Mucosa of rectum (tissue), 2 donors: Measurements from ENCODE around the gene GPR132.

ENCODE experiments used
- H3K27ac ChIP-seq, 2 donors: one replicate each; pipeline ENCODE4 v1.7.0; 2013; ENCODE audit warnings: inconsistent platforms in 2 of 2, low read depth in 2 of 2, low read length in 2 of 2
- H3K27me3 ChIP-seq, 2 donors: one replicate each; pipeline ENCODE4 v1.7.0; 2013; ENCODE audit warnings: low read length in 2 of 2; ENCODE audit not compliant: control insufficient read depth in 2 of 2, insufficient read depth in 2 of 2
- H3K36me3 ChIP-seq, 2 donors: one replicate each; pipeline ENCODE4 v1.7.0; 2013; ENCODE audit warnings: low read length in 2 of 2; ENCODE audit not compliant: control insufficient read depth in 2 of 2, insufficient read depth in 2 of 2
- H3K4me1 ChIP-seq, 2 donors: one replicate each; pipeline ENCODE4 v1.7.0; 2013; ENCODE audit warnings: low read length in 2 of 2, mild to moderate bottlenecking in 1 of 2; ENCODE audit not compliant: control insufficient read depth in 2 of 2, insufficient read depth in 2 of 2
- H3K4me3 ChIP-seq, 2 donors: one replicate each; pipeline ENCODE4 v1.7.0; 2013; ENCODE audit warnings: low read length in 2 of 2
- H3K9ac ChIP-seq, 2 donors: one replicate each; pipeline ENCODE4 v1.7.0; 2013; ENCODE audit warnings: low read length in 2 of 2, low read depth in 1 of 2, mild to moderate bottlenecking in 1 of 2
- H3K9me3 ChIP-seq, 2 donors: one replicate each; pipeline ENCODE4 v1.7.0; 2013; ENCODE audit warnings: low read length in 2 of 2; ENCODE audit not compliant: control insufficient read depth in 2 of 2
- donor health status: healthy.
- donor health status: Normal muscosa, but diverticular disease.

The GPR132 gene

DNA sequence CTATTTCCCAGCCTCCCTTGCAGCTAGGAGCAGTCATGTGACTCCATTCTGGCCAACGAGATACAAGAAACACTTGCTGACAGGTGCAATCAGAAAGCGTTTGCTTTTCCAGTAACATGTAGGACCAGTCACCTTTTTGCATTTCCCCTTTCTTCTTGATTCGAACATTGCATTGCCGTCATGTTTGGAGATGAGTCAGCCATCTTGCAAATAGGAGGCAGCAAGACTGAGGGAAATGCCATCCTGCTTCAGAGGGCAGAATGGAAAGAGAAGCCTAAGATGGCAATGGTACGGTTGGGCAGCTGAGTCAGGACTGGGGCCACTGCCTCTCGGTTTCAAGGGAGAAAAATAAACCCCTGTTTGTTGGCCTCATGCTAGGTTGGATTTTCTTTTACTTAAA, 34.5 kb upstream of the GPR132 start:
- no peak overlapping the region for H3K4me3 ChIP-seq
- peaks cover 9% of the 10 kb centered on the region in 2 donors for H3K27me3 ChIP-seq
- no peak overlapping the region for H3K9ac ChIP-seq
- no peaks in the 10 kb centered on the region for H3K36me3 ChIP-seq
- no peak overlapping the region for H3K27ac ChIP-seq
- no peaks in the 10 kb centered on the region for H3K9me3 ChIP-seq
- H3K4me1 ChIP-seq = no peaks in the 10 kb centered on the region

DNA sequence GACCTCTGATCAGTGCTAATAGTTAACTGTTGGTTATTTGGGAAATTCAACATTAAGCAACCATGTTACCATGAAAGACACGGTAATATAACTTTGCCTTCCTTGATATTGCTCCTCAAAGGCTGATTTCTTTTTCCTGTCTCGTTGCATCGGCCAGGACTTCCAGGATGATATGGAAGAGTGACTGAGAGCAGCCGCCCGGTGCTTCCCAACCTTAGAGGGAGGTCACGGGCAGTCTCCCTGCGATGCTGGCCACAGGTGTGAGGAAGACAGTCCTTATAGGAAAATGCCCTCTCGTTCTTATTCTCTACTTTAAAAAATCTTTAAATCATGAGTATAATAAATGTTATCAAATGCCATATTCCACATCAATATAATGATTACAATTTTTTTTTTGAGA, 33.1 kb upstream of the GPR132 start:
- Histone ChIP-seq H3K27me3 (peaks cover 9% of the 10 kb centered on the region in 2 donors), H3K36me3 (no peaks in the 10 kb centered on the region), H3K4me3 (no peak overlapping the region), H3K27ac (no peak overlapping the region), H3K9ac (no peak overlapping the region), H3K9me3 (no peaks in the 10 kb centered on the region), H3K4me1 (peaks cover 7 to 11% of the 10 kb centered on the region in 2 donors)

DNA sequence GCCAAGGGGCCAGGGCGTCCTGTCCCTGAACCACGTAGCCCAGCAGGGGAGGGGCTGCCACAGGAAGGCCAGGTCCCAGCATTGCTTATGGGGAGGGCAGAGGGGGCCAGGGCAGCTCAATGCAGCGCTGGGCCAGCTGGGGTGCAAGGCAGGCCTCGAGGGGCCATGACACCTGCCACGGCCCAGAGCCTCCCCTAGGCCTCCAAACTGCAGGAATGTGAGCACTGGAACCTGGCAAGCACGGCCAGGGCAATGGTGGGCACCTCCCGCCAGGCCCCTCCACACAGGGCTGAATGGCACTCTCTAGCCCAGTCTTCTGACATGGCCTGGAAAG, 32.5 kb upstream of the GPR132 start:
- no peak overlapping the region for H3K27ac ChIP-seq
- no peak overlapping the region for H3K9ac ChIP-seq

DNA sequence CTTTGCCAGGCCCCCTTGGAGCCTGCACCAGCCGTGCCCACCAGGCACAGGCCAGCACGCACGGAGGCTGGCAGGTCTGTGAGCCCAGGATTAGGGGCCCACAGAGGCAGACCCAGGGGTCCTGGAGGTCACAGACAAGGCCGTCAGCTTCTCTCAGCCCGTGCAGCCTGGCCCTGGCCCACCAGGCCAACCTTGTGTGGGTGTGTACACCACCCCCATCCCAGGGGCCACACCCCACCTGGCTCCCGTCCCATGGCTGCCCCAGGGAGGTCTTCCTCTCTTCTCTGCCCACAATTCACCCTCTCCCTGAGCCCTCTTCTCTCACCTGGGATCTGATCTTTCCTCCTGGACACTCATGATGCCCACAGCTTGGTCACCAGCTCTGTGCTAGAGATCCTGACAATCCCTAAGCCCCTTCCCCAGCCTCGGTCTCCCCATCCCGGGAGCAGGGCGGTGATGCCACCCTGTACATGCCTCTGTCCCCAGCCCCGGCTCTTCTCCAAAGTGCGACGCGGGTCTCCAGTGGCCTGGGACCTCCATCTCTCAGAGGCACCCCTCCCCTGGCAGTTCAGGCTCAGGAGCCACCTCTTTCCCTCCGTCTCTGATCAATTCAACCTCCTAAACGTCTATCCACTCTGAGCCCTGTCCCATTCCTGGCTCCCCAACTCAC, 31.1 kb upstream of the GPR132 start:
- Histone ChIP-seq H3K9ac (no peak overlapping the region), H3K4me1 (peaks cover 21 to 28% of the 10 kb centered on the region in 2 donors), H3K36me3 (no peaks in the 10 kb centered on the region), H3K4me3 (no peak overlapping the region), H3K9me3 (no peaks in the 10 kb centered on the region), H3K27ac (no peak overlapping the region), H3K27me3 (no peaks in the 10 kb centered on the region)

More for the DNA sequence above, 32.5 kb upstream of the GPR132 start:
- H3K27me3 ChIP-seq = peaks cover 6% of the 10 kb centered on the region in 2 donors
- H3K36me3 ChIP-seq = no peaks in the 10 kb centered on the region
- no peaks in the 10 kb centered on the region for H3K9me3 ChIP-seq
- H3K4me1 ChIP-seq = peaks cover 10 to 14% of the 10 kb centered on the region in 2 donors
- no peak overlapping the region for H3K4me3 ChIP-seq

DNA sequence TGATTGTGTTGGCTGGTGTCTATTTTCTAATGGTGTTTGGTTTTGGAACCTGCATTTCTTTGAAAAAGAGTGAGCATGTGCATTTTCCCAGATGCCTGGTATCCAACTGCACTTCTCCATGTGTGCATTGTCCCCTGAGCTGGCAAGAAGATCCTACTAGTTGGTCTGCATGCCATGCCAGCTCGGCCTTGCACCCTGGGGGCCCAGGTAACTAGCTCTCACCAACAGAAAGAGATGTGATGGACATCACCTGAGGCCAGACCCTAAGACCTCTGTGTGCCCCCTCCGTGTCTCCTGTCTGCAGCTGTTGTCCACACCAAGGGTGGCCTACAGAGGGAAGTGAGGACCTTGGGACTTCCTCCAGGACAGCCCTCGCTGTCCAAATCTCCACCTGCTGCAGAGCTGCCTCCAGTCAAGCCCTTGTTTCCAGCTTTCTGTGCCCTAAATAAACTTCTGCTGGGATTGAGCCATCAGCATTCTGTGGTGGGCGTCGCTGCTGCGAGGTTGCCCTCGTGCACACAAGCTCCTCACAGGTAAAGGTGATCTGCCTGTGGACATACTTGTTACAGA, 30.1 kb upstream of the GPR132 start:
- Histone ChIP-seq H3K27ac (no peak overlapping the region), H3K9me3 (no peaks in the 10 kb centered on the region), H3K36me3 (no peaks in the 10 kb centered on the region), H3K4me3 (no peak overlapping the region), H3K9ac (no peak overlapping the region), H3K4me1 (peaks cover 31 to 38% of the 10 kb centered on the region in 2 donors), H3K27me3 (no peaks in the 10 kb centered on the region)

DNA sequence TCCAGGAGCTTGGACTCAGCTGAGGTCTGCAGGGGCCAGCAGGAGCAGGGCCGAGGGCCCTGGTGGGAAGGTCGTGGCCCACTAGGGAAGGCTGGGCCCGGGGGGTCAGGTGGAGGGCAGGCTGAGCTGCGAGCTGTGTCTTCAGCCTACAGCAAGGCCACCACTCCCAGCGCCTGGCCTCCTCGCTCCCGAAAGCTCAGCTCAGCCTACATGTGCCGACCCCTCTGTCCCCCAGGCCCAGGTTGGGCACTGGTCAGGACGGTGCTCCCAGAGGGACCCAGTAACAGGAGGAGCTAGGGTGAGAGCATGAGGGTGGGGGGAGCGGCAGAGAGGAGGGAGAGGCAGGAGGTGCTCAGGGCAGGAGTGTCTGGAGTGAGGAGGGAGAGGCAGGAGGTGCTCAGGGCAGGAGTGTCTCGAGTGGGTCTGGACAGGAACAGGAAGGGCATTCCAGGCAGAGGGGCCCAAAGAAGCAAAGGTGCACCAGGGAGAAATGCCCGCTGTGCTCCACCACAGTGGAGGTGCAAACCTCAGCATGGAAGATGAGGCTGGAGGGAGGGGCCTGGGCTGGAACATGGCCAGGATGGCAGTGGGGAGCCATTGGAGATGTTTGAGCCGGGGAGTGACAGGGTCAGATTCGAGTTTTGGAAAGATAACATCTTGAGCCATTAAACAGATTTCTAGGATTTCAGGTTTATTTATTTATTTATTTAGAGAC, 29.1 kb upstream of the GPR132 start:
- H3K4me1 ChIP-seq = peaks cover 35 to 44% of the 10 kb centered on the region in 2 donors
- no peaks in the 10 kb centered on the region for H3K9me3 ChIP-seq
- peak overlapping the region; percentile 52 to 83 for H3K9ac ChIP-seq
- peak overlapping the region; percentile 70 to 78 for H3K4me3 ChIP-seq
- H3K27me3 ChIP-seq = no peaks in the 10 kb centered on the region
- no peaks in the 10 kb centered on the region for H3K36me3 ChIP-seq
- peak overlapping the region; percentile 91 to 96 for H3K27ac ChIP-seq

DNA sequence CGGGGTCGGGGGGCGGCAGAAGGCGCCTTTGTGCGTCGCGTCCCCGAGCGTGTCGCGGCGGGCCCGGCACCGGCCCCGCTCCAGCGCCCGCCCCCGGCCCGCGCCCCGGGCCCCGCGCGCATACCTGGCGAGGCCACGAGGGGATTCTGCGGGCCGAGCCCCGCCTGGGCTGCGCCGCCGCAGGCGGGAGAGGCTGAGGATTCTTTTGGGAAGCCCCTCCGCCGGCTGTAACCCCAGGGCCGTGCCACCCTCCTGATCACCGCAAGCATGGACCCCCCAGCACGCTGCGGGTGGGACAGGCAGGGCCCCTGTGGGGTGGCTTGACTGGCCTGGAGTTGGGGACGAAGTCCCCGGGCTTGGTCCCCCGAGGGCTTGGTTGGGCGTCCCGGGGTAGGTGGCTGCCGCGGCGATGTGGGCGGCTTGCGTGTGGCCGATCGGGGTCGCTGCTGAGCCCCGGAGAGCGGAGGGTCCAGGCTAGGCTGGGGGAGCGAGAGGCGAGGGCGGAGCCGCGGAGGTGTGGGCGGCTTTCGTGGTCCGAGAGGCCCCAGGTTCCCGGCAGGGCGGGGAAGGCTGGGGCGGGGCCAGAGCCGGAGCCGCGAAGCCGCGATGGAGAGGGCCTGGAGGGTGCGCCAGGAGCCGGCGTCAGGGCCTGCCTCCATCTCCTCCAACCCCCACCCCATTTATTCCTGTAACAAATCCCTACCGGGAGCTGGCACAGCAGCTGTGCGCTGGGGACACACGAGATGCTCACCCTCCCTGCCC, 28.4 kb upstream of the GPR132 start:
- Histone ChIP-seq H3K9ac (peak overlapping the region; percentile 68 to 83), H3K4me1 (peaks cover 42 to 51% of the 10 kb centered on the region in 2 donors)

DNA sequence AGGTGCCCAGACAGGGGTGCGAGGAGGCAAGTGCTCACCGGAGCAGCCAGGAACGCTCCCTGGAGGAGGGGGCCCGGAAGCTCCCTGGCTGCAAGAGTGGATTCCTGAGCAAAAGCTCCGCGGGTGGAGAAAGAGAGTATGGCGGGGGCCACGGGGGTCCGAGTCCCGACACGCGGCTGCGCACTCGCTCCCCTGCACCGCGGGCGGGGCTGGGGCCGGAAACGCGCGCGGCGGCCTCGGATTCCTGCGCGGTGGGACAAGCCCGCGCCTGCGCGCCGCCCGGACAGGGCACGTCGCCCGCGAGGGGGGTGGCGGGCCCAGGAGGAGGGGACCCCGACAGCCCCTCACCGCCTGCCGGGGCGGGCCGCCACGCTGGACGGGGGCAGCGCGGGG, 27.8 kb upstream of the GPR132 start:
- Histone ChIP-seq H3K36me3 (no peaks in the 10 kb centered on the region), H3K4me3 (peak overlapping the region; percentile 56 to 78), H3K27me3 (peaks cover 2 to 8% of the 10 kb centered on the region in 2 donors), H3K27ac (peak overlapping the region; percentile 91 to 96), H3K4me1 (peaks cover 44 to 51% of the 10 kb centered on the region in 2 donors), H3K9me3 (no peaks in the 10 kb centered on the region), H3K9ac (peak overlapping the region; percentile 41 to 69)

More for the DNA sequence above, 28.4 kb upstream of the GPR132 start:
- Histone ChIP-seq H3K4me3 (peak overlapping the region; percentile 70 to 78), H3K27ac (peak overlapping the region; percentile 91 to 96), H3K27me3 (peaks cover 0 to 4% of the 10 kb centered on the region in 2 donors), H3K9me3 (no peaks in the 10 kb centered on the region), H3K36me3 (no peaks in the 10 kb centered on the region)

DNA sequence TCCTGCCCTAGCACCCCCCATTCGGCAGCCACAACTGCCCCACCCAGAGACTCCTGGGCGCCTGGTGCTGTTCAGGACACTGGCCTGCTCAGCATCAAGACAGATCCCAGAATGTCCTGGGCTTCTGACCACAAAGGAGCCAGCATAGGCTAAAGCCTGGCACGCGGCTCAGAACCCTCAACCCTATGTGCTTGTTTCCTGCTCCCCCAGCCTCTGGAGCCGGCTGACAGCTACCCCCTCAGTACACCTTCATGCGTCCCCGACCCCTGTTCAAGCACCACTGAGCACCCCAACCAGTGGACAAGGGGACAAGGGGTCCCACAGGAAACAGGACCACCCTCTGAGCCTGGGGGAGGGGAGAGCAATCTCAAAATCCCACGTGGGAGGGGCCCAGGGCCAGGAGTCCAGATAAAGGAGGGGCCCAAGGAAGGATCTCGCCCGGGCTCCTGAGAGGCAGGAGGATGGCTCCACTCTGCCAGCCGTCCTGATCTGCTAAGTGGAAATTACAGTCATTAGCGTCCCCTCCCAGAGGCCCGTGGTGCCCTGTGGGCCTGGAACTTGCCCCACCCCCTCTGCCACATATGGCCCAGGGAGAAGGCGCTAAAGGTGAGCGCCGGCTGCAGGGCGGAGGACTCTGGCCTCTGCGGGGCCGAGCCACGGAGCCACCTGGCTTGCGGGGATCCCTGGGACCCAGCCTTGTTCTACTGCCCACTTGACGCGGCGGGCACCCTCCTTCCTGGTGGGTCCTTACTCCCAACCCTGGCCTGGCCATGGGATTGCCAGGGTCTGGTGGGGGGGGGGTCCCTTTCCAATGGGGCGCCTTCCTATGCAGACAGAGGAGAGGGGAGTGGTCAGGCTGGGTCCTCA, 27.2 kb upstream of the GPR132 start:
- Histone ChIP-seq H3K9me3 (no peaks in the 10 kb centered on the region), H3K27ac (peak overlapping the region; percentile 91 to 96), H3K4me1 (peaks cover 44 to 54% of the 10 kb centered on the region in 2 donors), H3K36me3 (no peaks in the 10 kb centered on the region), H3K4me3 (peak overlapping the region; percentile 56 to 78), H3K27me3 (peaks cover 2 to 11% of the 10 kb centered on the region in 2 donors), H3K9ac (peak overlapping the region; percentile 66 to 69)
